GM23248 (cell line): ENCODE results near the gene SYNGR2.

Experiments
- EZH2 ChIP-seq: fragments of 200-600 bp; sonication (generic); IDR thresholded peaks from 2 replicates; pipeline ENCODE4 v1.6.1; 2018; ENCODE audit warnings: antibody characterized with exemption, mild to moderate bottlenecking; ENCODE audit not compliant: insufficient read depth, poor library complexity, severe bottlenecking
- EZH2phosphoT487 ChIP-seq: fragments of 200-600 bp; sonication (generic); IDR thresholded peaks from 2 replicates; pipeline ENCODE4 v1.6.1; 2018; ENCODE audit warnings: antibody characterized with exemption, moderate library complexity, mild to moderate bottlenecking, low read depth; ENCODE audit not compliant: insufficient read depth

DNA sequence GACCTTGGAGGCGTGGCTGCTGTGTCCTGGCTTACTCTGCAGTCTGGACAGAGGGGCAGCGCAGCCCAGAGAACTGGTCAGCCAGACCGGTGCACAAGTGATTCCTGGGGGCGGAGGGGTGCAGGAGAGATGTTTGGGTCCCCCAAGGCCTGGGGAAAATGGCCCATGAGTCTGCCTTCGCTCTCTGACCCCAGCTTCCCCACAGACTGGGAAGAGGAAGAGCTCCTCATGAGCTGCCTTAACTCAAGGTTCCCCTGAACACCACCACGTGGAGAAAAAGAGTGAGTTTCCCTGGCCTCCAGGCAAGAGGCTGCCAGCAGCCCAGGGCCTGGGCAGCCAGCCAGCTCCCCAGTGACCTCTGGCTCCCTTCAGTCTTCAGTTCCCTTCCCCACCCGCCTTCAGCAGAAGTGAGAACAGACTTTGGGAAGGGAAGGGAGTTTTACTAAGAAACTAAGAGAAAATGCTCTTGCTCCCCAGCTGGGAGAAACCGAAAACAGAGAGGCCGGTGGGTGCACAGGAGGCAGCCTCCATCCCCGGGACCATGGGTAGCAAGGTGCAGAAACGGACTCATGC lies 24.1 kb upstream of the SYNGR2 start:
- TF ChIP-seq EZH2: no peak
- no peak for TF ChIP-seq EZH2phosphoT487
